ENCODE data around the gene FAM199X. TPM values are rescaled to one million over a fixed set of nuclear protein-coding genes. Genes with fewer than 3 reads are reported as not detected.

FAM199X gene
- total RNA-seq, 4 donors from 2014 or later = 21.6 to 44.4 (median 34.0) TPM

DNA sequence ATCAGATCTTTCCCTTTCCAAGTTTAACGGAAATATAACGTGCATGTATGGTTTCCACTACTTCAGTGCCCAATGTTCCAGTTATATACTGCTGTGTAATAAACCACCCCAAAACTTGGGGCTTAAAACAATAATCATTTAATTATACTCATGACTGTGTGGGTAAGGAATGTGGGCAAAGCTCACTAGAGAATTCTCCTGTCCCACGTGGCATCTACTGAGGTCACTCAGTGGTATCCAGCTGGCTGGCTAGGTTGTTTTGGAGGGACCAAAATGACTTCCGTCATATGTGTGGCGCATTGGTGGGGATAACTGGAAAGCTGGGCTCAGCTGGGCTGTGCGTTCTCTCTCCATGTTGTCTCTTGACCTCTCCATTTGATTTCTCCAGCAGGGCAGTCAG, 35.4 kb upstream of the FAM199X start:
- Histone ChIP-seq H3K27ac (no peak overlapping the region), H3K9me3 (no peaks in the 10 kb centered on the region), H3K4me1 (no peaks in the 10 kb centered on the region), H3K27me3 (peaks cover 0 to 29% of the 10 kb centered on the region in 2 donors), H3K36me3 (peaks cover 0 to 15% (median 0%) of the 10 kb centered on the region in 3 donors), H3K4me3 (no peak overlapping the region)
- TF ChIP-seq CTCF (IDR thresholded peaks at IDR 0.05) (no peak), EP300 (IDR thresholded peaks at IDR 0.05) (no peak), POLR2A (IDR thresholded peaks at IDR 0.05) (no peak)
- DNase-seq (ENCODE audit: low spot score in 2 of 2) = no peak
- WGBS, 2 donors = 70 to 76% methylated on average over 4 to 6 of the region's 6 CpGs

GRCh38 chrX:104134583-104135261, 31.5 kb upstream of the FAM199X start:
- no peak overlapping the region for H3K27ac ChIP-seq
- TF ChIP-seq POLR2A (IDR thresholded peaks at IDR 0.05) (no peak), EP300 (IDR thresholded peaks at IDR 0.05) (no peak), CTCF (IDR thresholded peaks at IDR 0.05) (no peak)
- H3K4me3 ChIP-seq = no peak overlapping the region
- no peaks in the 10 kb centered on the region for H3K9me3 ChIP-seq
- H3K4me1 ChIP-seq = no peaks in the 10 kb centered on the region
- DNase-seq (ENCODE audit: low spot score in 2 of 2) = no peak
- H3K36me3 ChIP-seq = peaks cover 0 to 10% (median 0%) of the 10 kb centered on the region in 3 donors
- H3K27me3 ChIP-seq = peaks cover 0 to 21% of the 10 kb centered on the region in 2 donors
- 68 to 82% methylated on average over 5 of the region's 5 CpGs for WGBS, 2 donors

GRCh38 chrX:104135677-104136076, 30.6 kb upstream of the FAM199X start:
- Histone ChIP-seq H3K27me3 (peaks cover 0 to 17% of the 10 kb centered on the region in 2 donors), H3K36me3 (peaks cover 0 to 3% (median 0%) of the 10 kb centered on the region in 3 donors), H3K4me3 (peak overlapping the region in 1 of 4 donors; percentile 12), H3K4me1 (no peaks in the 10 kb centered on the region), H3K27ac (no peak overlapping the region), H3K9me3 (no peaks in the 10 kb centered on the region)
- WGBS, 2 donors = 79 to 100% methylated on average over 1 of the region's 1 CpG
- TF ChIP-seq EP300 (IDR thresholded peaks at IDR 0.05) (no peak), CTCF (IDR thresholded peaks at IDR 0.05) (no peak), POLR2A (IDR thresholded peaks at IDR 0.05) (no peak)
- DNase-seq (ENCODE audit: low spot score in 2 of 2) = no peak

DNA sequence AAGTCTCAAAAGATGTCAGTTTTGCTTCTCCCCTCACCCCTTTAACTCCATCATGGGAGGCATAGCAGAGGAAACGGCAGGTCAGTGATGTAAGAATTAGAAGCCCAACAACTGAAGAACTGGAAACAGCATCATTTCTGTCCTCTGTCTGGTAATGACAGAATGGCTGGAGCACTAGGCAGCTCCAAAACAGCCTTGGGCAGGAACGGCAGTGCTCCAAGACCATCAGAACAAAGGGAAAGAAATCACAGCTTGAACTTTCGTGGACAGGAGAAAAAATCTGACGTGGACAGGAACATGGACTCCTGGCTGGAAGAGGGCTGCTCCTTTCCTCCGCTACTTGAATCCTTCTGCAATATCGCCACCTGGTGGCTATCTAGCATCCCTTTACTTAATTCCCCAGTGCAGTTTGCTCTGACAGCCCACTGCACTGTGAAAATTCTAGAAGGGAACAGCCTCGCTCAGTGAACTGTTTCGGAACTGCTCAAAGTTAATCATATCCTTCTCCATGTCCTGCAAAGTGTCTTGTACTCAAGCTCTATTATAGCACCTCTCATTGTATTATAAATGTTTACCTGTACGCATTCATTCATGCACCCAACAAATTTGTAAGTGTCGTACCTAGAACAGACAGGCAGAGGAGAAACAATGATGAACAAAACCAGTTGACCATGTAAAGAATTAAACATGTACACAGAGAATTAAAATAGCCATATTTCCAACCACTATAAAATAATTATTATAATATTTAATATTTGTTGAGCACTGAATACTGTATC, 29.8 kb upstream of the FAM199X start:
- WGBS, 2 donors = 18 to 29% methylated on average over 10 of the region's 10 CpGs
- H3K4me1 ChIP-seq = no peaks in the 10 kb centered on the region
- peak overlapping the region in 3 of 4 donors; percentile 12 to 43 (median 37) for H3K4me3 ChIP-seq
- peak overlapping the region in 2 of 4 donors; percentile 63 to 66 for H3K27ac ChIP-seq
- H3K9me3 ChIP-seq = no peaks in the 10 kb centered on the region
- no peaks in the 10 kb centered on the region for H3K36me3 ChIP-seq
- TF ChIP-seq EP300 (IDR thresholded peaks at IDR 0.05) = no peak
- TF ChIP-seq CTCF (IDR thresholded peaks at IDR 0.05) = peak; percentile 56 to 75 (median 71)
- H3K27me3 ChIP-seq = peaks cover 0 to 17% of the 10 kb centered on the region in 2 donors
- DNase-seq (ENCODE audit: low spot score in 2 of 2) = peak in 1 of 2 donors; percentile 68

- WGBS, 2 donors = 58 to 83% methylated on average over 3 of the region's 3 CpGs
- Histone ChIP-seq H3K4me3 (no peak overlapping the region), H3K27ac (no peak overlapping the region), H3K36me3 (no peaks in the 10 kb centered on the region), H3K4me1 (no peaks in the 10 kb centered on the region), H3K27me3 (peaks cover 0 to 17% of the 10 kb centered on the region in 2 donors), H3K9me3 (no peaks in the 10 kb centered on the region)
- no peak for TF ChIP-seq EP300 (IDR thresholded peaks at IDR 0.05)
- TF ChIP-seq POLR2A (IDR thresholded peaks at IDR 0.05) = no peak
- TF ChIP-seq CTCF (IDR thresholded peaks at IDR 0.05) = no peak
- DNase-seq (ENCODE audit: low spot score in 2 of 2) = no peak
Measured at GRCh38 chrX:104137496-104137895, 28.8 kb upstream of the FAM199X start.
